K562 (cell line): ENCODE measurements around the gene RDH11. TPM values are rescaled to one million over a fixed set of nuclear protein-coding genes. Genes with fewer than 3 reads are reported as not detected.

Experiments
- ARID4B ChIP-seq: sonication (generic); formaldehyde crosslinking; IDR thresholded peaks from 2 replicates; pipeline ENCODE4 v1.8.0; 2022; ENCODE audit warnings: mild to moderate bottlenecking, missing genetic modification reagents
- ATF2 ChIP-seq: sonication (generic); formaldehyde crosslinking; IDR thresholded peaks from 2 replicates; pipeline ENCODE4 v1.8.1; 2022; ENCODE audit warnings: missing genetic modification reagents
- CHD1 ChIP-seq: fragments of 200-600 bp; sonication (generic); IDR thresholded peaks from one replicate; pipeline ENCODE4 v1.6.1; 2012; ENCODE audit warnings: mild to moderate bottlenecking, moderate library complexity, low read length, inconsistent platforms
- E2F4 ChIP-seq: sonication (generic); formaldehyde crosslinking; IDR thresholded peaks from 2 replicates; pipeline ENCODE4 v1.8.0; 2022; ENCODE audit warnings: mild to moderate bottlenecking, low read depth, missing genetic modification reagents
- HEY1 ChIP-seq: fragments of 250-450 bp; sonication (Bioruptor Pico); IDR thresholded peaks from 2 replicates; pipeline ENCODE4 v1.5.0; 2020; ENCODE audit warnings: mild to moderate bottlenecking, moderate library complexity, borderline replicate concordance
- MTA1 ChIP-seq: fragments of 450-650 bp; IDR thresholded peaks from 2 replicates; pipeline ENCODE4 v1.6.1; 2017; ENCODE audit warnings: borderline replicate concordance
- MTA2 ChIP-seq: fragments of 450-650 bp; IDR thresholded peaks from 2 replicates; pipeline ENCODE4 v1.6.1; 2016; ENCODE audit warnings: low read depth
- NKRF ChIP-seq: fragments of 450-650 bp; IDR thresholded peaks from 2 replicates; pipeline ENCODE4 v1.6.1; 2016; ENCODE audit warnings: borderline replicate concordance
- RBM25 ChIP-seq: fragments of 200-400 bp; formaldehyde crosslinking; IDR thresholded peaks from 2 replicates; pipeline ENCODE4 v1.6.1; 2018; ENCODE audit warnings: low read length, low read depth, moderate library complexity; ENCODE audit not compliant: severe bottlenecking
- TAF7 ChIP-seq: fragments of 450-650 bp; IDR thresholded peaks from 2 replicates; pipeline ENCODE4 v1.6.1; 2016; ENCODE audit warnings: missing genetic modification characterization, missing compliant biosample characterization
- ZBTB8A ChIP-seq: fragments of 450-650 bp; IDR thresholded peaks from 2 replicates; pipeline ENCODE4 v1.6.1; 2018; ENCODE audit warnings: mild to moderate bottlenecking, moderate library complexity; ENCODE audit not compliant: partially characterized antibody
- ZNF174 ChIP-seq: fragments of 250-450 bp; sonication (Bioruptor Pico); IDR thresholded peaks from 2 replicates; pipeline ENCODE4 v1.4.0; 2020; ENCODE audit warnings: mild to moderate bottlenecking
- ZNF175 ChIP-seq: fragments of 200-800 bp; sonication (Bioruptor generic); IDR thresholded peaks from 2 replicates; pipeline ENCODE4 v1.6.1; 2016; ENCODE audit warnings: low read depth, mild to moderate bottlenecking, missing genetic modification characterization, missing compliant biosample characterization
- ZNF24 ChIP-seq: fragments of 450-650 bp; IDR thresholded peaks from 2 replicates; pipeline ENCODE4 v1.6.1; 2016
- ZNF589 ChIP-seq: fragments of 200-800 bp; sonication (Bioruptor generic); IDR thresholded peaks from 2 replicates; pipeline ENCODE4 v1.6.1; 2016; ENCODE audit warnings: low read depth, missing genetic modification characterization, missing compliant biosample characterization
- ZNF695 ChIP-seq: fragments of 450-650 bp; formaldehyde crosslinking; IDR thresholded peaks from 2 replicates; pipeline ENCODE4 v1.4.0; 2020; ENCODE audit warnings: mild to moderate bottlenecking, moderate library complexity
- ZNF75A ChIP-seq: fragments of 450-650 bp; formaldehyde crosslinking; IDR thresholded peaks from 2 replicates; pipeline ENCODE4 v1.4.0; 2020; ENCODE audit warnings: mild to moderate bottlenecking
- polyA plus RNA-seq, 8 experiments: library from polyadenylated mRNA; depleted of rRNA in 4 of 8; stranded (reverse) in 5 of 8; unstranded in 3 of 8; fragments of >200 nt; fragmentation: Nextera tagmentation in 2 of 8; fragmentation: Illumina TruSeq in 1 of 8; extraction: Ambion mirVana in 2 of 8; extraction: Trizol in 1 of 8; gene quantifications; 2 replicates each; pipeline versions ENCODE4 v1.2.1 to v1.2.3, GENCODE V29; 2011 to 2014; ENCODE audit warnings: inconsistent platforms in 1 of 8, missing spikeins in 1 of 8
- total RNA-seq, 7 experiments: library from RNA; depleted of rRNA in 6 of 7; stranded (reverse); fragments of >200 nt in 6 of 7; fragmentation: Illumina TruSeq in 2 of 7; extraction: Trizol in 2 of 7; gene quantifications; 2 replicates each; pipeline versions ENCODE4 v1.2.1 to v1.2.3, GENCODE V29; 2011 to 2021; ENCODE audit warnings: low replicate concordance in 1 of 7
- TF ChIP-seq, protein P1 (sequence below): fragments of 250-450 bp; sonication (Bioruptor Pico); IDR thresholded peaks from 2 replicates; pipeline ENCODE4 v1.4.0; 2020; ENCODE audit warnings: mild to moderate bottlenecking, moderate library complexity, borderline replicate concordance

Gene RDH11
- total and polyA plus RNA-seq, 9 of the 15 experiments (the other 6 are each of a cell fraction or from before 2014, with no cell fraction given), result 50.6 to 172 (median 70.5) TPM

DNA sequence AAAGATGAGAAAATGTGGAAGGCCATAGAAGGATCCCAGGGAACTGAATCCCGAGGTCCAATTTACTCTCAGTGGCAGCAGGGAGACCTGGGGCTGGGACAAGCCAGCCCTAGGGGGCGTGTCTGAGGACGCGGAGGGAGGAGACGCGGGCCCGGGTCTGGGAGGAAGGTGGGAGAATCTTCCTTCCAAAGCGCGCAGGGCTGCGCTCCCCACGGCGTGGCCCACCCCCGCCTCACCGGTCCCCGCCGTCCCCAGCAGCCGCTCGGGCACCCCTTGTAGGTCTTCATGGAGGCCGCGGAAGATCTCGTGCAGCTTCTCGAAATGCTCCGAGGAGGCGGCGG lies 21.5 kb downstream of the RDH11 start (continued):
- TF ChIP-seq E2F4, result no peak
- no peak for TF ChIP-seq ZNF75A (CRISPR knock-in tag)
- TF ChIP-seq ZBTB8A, result no peak
- no peak for TF ChIP-seq ZNF589 (CRISPR knock-in tag)
- no peak for TF ChIP-seq ZNF175 (CRISPR knock-in tag)
- TF ChIP-seq ATF2, result no peak
- TF ChIP-seq HEY1, result no peak
- peak; percentile 83 for TF ChIP-seq CHD1
- no peak for TF ChIP-seq MTA1
- peak; percentile 61; the same call in 1 of the 2 replicates for TF ChIP-seq NKRF
- no peak for TF ChIP-seq ZNF24
- no peak for TF ChIP-seq MTA2
- TF ChIP-seq ZNF174 (CRISPR knock-in tag), result no peak
- no peak for TF ChIP-seq ARID4B
- no peak; the same call in 1 of the 2 replicates for TF ChIP-seq TAF7 (tag)
- TF ChIP-seq, protein P1, sequence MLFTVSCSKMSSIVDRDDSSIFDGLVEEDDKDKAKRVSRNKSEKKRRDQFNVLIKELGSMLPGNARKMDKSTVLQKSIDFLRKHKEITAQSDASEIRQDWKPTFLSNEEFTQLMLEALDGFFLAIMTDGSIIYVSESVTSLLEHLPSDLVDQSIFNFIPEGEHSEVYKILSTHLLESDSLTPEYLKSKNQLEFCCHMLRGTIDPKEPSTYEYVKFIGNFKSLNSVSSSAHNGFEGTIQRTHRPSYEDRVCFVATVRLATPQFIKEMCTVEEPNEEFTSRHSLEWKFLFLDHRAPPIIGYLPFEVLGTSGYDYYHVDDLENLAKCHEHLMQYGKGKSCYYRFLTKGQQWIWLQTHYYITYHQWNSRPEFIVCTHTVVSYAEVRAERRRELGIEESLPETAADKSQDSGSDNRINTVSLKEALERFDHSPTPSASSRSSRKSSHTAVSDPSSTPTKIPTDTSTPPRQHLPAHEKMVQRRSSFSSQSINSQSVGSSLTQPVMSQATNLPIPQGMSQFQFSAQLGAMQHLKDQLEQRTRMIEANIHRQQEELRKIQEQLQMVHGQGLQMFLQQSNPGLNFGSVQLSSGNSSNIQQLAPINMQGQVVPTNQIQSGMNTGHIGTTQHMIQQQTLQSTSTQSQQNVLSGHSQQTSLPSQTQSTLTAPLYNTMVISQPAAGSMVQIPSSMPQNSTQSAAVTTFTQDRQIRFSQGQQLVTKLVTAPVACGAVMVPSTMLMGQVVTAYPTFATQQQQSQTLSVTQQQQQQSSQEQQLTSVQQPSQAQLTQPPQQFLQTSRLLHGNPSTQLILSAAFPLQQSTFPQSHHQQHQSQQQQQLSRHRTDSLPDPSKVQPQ (CRISPR knock-in tag), result no peak
- no peak for TF ChIP-seq RBM25
- no peak for TF ChIP-seq ZNF695 (CRISPR knock-in tag)
